ENCODE results near the gene MEFV. TPM values are rescaled to one million over a fixed set of nuclear protein-coding genes. Genes with fewer than 3 reads are reported as not detected.

The MEFV gene
- polyA plus RNA-seq, 3 donors = 37.7 to 78.0 (median 73.2) TPM

DNA sequence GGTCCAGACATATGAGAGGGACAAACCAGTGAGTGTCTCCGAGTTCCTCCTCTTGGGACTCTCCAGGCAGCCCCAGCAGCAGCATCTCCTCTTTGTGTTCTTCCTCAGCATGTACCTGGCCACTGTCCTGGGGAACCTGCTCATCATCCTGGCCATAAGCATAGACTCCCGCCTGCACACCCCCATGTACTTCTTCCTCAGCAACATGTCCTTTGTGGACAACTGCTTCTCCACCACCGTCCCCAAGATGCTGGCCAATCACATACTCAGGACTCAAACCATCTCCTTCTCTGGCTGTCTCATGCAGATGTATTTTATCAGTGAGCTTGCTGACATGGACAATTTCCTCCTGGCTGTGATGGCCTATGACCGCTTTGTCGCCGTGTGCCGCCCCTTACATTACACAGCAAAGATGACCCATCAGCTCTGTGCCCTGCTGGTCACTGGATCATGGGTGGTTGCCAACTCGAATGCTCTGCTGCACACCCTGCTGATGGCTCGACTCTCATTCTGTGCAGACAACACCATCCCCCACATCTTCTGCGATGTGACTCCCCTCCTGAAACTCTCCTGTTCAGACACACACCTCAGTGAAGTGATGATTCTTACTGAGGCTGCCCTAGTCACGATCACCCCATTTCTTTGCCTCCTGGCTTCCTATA is 40.7 kb downstream of the MEFV start:
- H3K27ac Mint-ChIP-seq = peak overlapping the region in 2 of 7 donors; percentile 4 to 60
- Histone ChIP-seq H4K20me1 (ENCODE audit: insufficient read depth, low read length) (no peaks in the 10 kb centered on the region), H3K4me1 (ENCODE audit: control insufficient read depth in 1 of 2, insufficient read depth in 2 of 2, low read length in 2 of 2) (peaks cover 17 to 23% of the 10 kb centered on the region in 2 donors), H2AFZ (ENCODE audit: insufficient read depth, low read depth, low read length, poor library complexity, severe bottlenecking) (no peak overlapping the region), H3K9ac (ENCODE audit: insufficient read depth, low read length, poor library complexity, severe bottlenecking) (no peak overlapping the region), H3K27ac (ENCODE audit: low read depth in 1 of 2, low read length in 2 of 2) (no peak overlapping the region), H3K27me3 (ENCODE audit: control insufficient read depth in 2 of 2, insufficient read depth in 2 of 2, low read length in 2 of 2) (peaks cover 0 to 3% of the 10 kb centered on the region in 2 donors), H3K36me3 (replicated peaks in 1 of 2; ENCODE audit: control insufficient read depth in 1 of 2, insufficient read depth in 2 of 2, low read length in 2 of 2) (no peaks in the 10 kb centered on the region), H3K9me3 (replicated peaks in 1 of 2; ENCODE audit: control insufficient read depth in 1 of 2, insufficient read depth in 1 of 2, low read length in 2 of 2) (peaks cover 5 to 15% of the 10 kb centered on the region in 2 donors), H3K4me3 (replicated peaks in 1 of 3; ENCODE audit: low read depth in 2 of 3, low read length in 3 of 3) (no peak overlapping the region), H3K4me2 (replicated peaks; ENCODE audit: extremely low read depth, low read length, poor library complexity, severe bottlenecking) (no peak overlapping the region), H3K79me2 (ENCODE audit: insufficient read depth, low read length) (no peaks in the 10 kb centered on the region)
- H3K27me3 Mint-ChIP-seq (ENCODE audit: low read depth in 3 of 3) = peaks cover 20 to 28% (median 20%) of the 10 kb centered on the region in 3 donors
- no peak for DNase-seq
- H3K4me1 Mint-ChIP-seq = peaks cover 24% of the 10 kb centered on the region
- intact Hi-C loops (cut with micrococcal nuclease) = no loop called here
- H3K9me3 Mint-ChIP-seq = peaks cover 14 to 52% (median 32%) of the 10 kb centered on the region in 7 donors
- H3K4me3 Mint-ChIP-seq = peak overlapping the region in 1 of 2 donors; percentile 69
- no peaks in the 10 kb centered on the region for H3K36me3 Mint-ChIP-seq
- 85% methylated on average over 10 of the region's 11 CpGs for WGBS (ENCODE audit: insufficient coverage)
- TF ChIP-seq CTCF (IDR thresholded peaks at IDR 0.05) = no peak

GRCh38 chr16:3214904-3215600 is 41.4 kb downstream of the MEFV start:
- no peak overlapping the region for H3K4me2 ChIP-seq (replicated peaks; ENCODE audit: extremely low read depth, low read length, poor library complexity, severe bottlenecking)
- H3K27me3 Mint-ChIP-seq (ENCODE audit: low read depth in 3 of 3) = peaks cover 20 to 34% (median 21%) of the 10 kb centered on the region in 3 donors
- H3K4me1 Mint-ChIP-seq = peaks cover 24% of the 10 kb centered on the region

More at GRCh38 chr16:3214904-3215600, 41.4 kb downstream of the MEFV start:
- Histone ChIP-seq H3K27me3 (ENCODE audit: control insufficient read depth in 2 of 2, insufficient read depth in 2 of 2, low read length in 2 of 2) (peaks cover 0 to 3% of the 10 kb centered on the region in 2 donors), H3K4me3 (replicated peaks in 1 of 3; ENCODE audit: low read depth in 2 of 3, low read length in 3 of 3) (no peak overlapping the region), H4K20me1 (ENCODE audit: insufficient read depth, low read length) (no peaks in the 10 kb centered on the region), H3K27ac (ENCODE audit: low read depth in 1 of 2, low read length in 2 of 2) (no peak overlapping the region), H2AFZ (ENCODE audit: insufficient read depth, low read depth, low read length, poor library complexity, severe bottlenecking) (no peak overlapping the region), H3K4me1 (ENCODE audit: control insufficient read depth in 1 of 2, insufficient read depth in 2 of 2, low read length in 2 of 2) (peaks cover 17 to 23% of the 10 kb centered on the region in 2 donors), H3K79me2 (ENCODE audit: insufficient read depth, low read length) (no peaks in the 10 kb centered on the region), H3K9ac (ENCODE audit: insufficient read depth, low read length, poor library complexity, severe bottlenecking) (no peak overlapping the region), H3K9me3 (replicated peaks in 1 of 2; ENCODE audit: control insufficient read depth in 1 of 2, insufficient read depth in 1 of 2, low read length in 2 of 2) (peaks cover 5 to 9% of the 10 kb centered on the region in 2 donors), H3K36me3 (replicated peaks in 1 of 2; ENCODE audit: control insufficient read depth in 1 of 2, insufficient read depth in 2 of 2, low read length in 2 of 2) (no peaks in the 10 kb centered on the region)
- Mint-ChIP-seq H3K27ac (peak overlapping the region in 4 of 7 donors; percentile 4 to 60 (median 23)), H3K36me3 (no peaks in the 10 kb centered on the region), H3K9me3 (peaks cover 14 to 46% (median 29%) of the 10 kb centered on the region in 7 donors), H3K4me3 (no peak overlapping the region)
- peak; percentile 18 to 65 (median 47) for DNase-seq
- intact Hi-C loops (cut with micrococcal nuclease) = no loop called here
- TF ChIP-seq CTCF (IDR thresholded peaks at IDR 0.05) = no peak
- WGBS (ENCODE audit: insufficient coverage) = no CpG with 5 or more reads among the region's 7 CpGs
